ENCODE results near the gene TAMM41.
"Not testable (repeated sequence)": the region's sequence is repeated elsewhere in the genome, so short reads cannot be mapped to it uniquely, and the experiment has no call there.

Gene TAMM41

GRCh38 chr3:11764931-11765363 lies 81.7 kb downstream of the TAMM41 start:
- DNase-seq (ENCODE audit: low read depth) = no peak

DNA sequence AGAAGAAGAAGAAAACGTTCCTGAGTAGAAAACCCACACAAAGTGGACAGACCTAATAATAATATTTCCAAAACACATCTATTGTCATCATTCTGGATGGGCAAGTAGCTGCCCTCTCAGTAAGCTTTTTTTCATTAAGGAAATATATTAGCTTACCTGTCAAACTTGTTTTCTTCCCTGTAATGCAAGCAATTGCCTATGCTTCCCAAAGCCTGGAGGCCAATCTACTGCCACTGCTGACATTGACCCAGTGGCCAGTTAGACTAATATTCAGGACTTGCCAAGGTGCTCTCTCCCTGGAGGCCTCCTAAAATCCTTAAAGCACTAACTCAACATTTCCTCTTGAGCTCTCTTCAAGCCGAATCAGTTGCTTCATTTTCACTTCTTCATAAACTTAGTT lies 86.7 kb downstream of the TAMM41 start:
- no peak for DNase-seq (ENCODE audit: low read depth)

DNA sequence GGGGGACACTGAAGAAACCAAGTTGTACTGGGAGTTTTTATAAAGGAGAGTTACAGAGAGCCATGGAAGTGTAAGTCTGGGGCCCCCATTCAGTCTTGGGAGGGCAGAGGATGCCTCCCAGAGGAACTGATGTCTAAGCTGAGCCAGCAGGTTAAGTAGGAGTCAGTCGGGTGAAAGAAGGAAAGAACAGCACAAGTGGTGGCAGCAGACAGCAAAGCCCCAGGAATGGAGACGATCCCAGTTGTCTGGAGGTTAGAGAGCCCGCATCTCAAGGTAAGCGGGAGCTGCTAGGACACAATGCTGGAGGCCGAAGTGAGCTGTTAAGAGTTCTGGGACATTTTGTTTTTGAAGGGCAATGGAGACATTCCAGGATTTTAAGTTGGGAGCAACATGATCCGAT lies 88.8 kb downstream of the TAMM41 start:
- no peak for DNase-seq (ENCODE audit: low read depth)

DNA sequence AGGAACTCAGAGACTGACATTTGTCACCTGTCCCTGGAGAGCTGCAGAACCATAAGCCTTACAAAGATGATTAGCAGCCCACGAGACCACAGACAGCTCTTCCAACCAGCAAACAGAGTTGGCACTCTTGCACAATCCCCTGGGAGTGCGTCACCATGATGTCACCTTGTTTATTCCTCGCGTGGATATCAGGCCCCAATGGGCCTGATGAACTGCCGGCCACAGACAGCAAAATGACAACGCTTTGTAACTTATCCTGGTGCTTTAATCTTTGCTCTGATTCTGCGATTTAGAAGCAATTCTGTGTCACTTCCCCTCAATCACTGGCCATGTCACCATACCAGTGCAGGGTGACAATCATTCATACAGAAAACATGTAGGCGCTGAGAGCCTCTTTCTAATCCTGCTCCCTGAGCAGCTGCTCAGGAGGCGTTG lies 89.2 kb downstream of the TAMM41 start:
- no peak for DNase-seq (ENCODE audit: low read depth)

DNA sequence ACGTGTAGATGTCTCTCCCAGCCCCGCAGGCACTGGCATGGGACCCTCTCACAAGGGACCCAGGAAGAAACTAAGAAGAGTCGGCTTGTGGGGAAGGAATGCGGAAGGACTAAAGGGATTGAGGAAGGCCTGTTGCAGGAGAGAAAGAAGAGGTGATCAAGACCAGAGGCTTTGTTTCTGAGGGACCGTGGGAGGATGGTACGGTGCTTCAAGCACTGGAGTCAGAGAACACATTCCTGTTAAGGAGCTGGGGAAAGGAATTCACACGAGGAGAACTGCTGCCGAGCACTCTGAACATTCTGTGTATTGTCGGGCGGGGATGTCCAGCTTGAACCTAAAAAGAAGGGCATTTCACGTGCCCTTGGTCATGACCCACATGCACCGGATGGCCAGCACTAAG lies 91.4 kb downstream of the TAMM41 start:
- no peak for DNase-seq (ENCODE audit: low read depth)

DNA sequence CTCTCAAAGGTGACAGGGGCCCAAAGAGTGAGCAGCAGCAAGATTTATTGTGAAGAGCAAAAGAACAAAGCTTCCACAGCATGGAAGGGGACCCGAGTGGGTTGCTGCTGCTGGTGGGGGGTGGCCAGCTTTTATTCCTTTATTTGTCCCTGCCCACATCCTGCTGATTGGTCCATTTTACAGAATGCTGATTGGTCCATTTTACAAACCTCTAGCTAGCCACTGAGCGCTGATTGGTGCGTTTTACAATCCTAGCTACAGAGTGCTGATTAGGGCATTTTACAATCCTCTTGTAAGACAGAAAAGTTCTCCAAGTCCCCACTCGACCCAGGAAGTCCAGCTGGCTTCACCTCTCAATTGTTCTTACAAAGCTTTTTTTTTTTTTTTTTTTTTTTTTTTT lies 94.4 kb downstream of the TAMM41 start:
- not testable (repeated sequence) for DNase-seq (ENCODE audit: low read depth)

GRCh38 chr3:11748306-11748705 lies 98.4 kb downstream of the TAMM41 start:
- not testable (repeated sequence) for DNase-seq (ENCODE audit: low read depth)
